GM19023 (cell line): Measurements from ENCODE around the gene ADGRD2.

ENCODE experiments used
- ATAC-seq: cut with Tn5 transposase; IDR thresholded peaks from one replicate; pipeline ENCODE4 v1.9.1; 2021; ENCODE audit warnings: mild to moderate bottlenecking, moderate library complexity; ENCODE audit not compliant: unreplicated experiment

The ADGRD2 gene

DNA sequence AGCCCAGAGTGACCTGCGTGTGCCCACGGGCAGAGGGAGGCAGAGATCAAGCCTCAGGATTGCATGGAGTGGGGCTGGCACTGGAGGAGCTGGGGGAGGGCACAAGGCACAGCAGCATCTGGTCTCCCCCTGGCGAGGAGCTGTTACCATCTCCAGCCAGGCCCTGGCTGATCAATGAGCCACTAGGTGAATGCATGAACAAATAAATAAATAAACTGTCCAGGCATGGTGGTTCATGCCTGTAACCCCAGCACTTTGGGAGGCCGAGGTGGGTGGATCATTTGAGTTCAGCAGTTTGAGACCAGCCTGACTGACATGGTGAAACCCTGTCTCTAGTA lies 20.8 kb upstream of the ADGRD2 start:
- no peak for ATAC-seq

- no peak for ATAC-seq
Measured at GRCh38 chr9:124436320-124436719, 13.9 kb upstream of the ADGRD2 start.

GRCh38 chr9:124437086-124437485 lies 13.2 kb upstream of the ADGRD2 start:
- ATAC-seq = no peak

GRCh38 chr9:124438091-124438490 lies 12.2 kb upstream of the ADGRD2 start:
- ATAC-seq = no peak

DNA sequence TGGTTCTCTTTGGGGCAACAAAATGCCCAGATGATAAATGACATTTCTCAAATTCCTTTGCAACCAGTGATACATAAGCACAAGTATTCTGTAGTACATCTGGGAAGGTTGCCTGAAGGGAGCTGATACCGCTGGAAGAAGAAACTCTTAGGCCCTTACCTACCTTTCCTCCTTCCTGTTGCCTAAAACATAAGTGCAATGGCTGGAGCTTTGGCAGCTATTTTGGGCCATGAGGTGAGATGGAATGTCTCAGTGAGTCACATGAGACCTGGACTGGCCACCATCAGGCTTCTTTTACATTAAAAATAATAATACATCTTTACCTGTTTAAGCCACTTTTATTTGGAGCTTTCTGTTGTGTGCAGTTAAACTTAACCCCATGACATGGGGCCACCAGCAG lies 11.2 kb upstream of the ADGRD2 start:
- no peak for ATAC-seq

- no peak for ATAC-seq
Measured at GRCh38 chr9:124439686-124440243, 10.5 kb upstream of the ADGRD2 start.

DNA sequence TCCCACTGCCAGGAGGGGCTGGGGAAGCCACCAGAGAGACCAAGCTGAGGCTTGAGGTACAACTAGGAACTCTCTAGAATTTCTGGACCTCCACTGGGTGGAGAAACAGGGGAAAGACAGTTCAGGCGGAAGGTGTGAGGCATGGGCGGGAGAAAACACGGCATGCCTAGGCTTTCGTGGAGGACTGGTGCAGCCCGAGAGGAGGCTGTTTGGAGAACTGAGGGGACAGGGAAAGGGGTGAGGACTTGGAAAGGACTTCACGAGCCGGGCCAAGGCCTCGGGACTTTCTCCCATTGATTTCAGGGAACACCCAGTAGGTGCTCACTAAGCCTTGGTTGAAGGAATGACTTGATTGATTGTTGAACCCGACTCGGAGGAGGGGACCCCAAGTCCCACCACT lies 9.5 kb upstream of the ADGRD2 start:
- ATAC-seq = no peak

DNA sequence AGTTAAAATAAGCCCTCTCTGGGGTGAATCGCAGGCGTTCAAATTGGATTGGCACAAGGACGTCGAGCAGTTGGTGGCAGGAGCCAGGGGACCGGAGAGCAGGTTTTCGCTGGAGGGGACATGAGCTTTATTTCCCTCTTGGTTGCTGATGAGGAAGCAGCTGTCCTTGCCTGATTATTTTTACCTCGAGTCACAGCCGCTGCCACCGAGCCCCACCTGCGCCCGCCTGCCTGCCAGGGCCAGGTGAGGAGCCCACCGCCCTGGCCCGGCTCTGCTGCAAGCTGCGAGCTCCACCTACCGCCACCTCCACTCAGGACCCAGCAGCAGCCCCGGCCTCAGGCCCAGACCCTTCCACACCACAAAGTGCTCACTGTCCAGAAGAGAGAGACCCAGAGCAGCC lies 9.0 kb upstream of the ADGRD2 start:
- ATAC-seq = no peak

GRCh38 chr9:124442379-124442778 lies 7.9 kb upstream of the ADGRD2 start:
- no peak for ATAC-seq

GRCh38 chr9:124442826-124443225 lies 7.4 kb upstream of the ADGRD2 start:
- no peak for ATAC-seq

DNA sequence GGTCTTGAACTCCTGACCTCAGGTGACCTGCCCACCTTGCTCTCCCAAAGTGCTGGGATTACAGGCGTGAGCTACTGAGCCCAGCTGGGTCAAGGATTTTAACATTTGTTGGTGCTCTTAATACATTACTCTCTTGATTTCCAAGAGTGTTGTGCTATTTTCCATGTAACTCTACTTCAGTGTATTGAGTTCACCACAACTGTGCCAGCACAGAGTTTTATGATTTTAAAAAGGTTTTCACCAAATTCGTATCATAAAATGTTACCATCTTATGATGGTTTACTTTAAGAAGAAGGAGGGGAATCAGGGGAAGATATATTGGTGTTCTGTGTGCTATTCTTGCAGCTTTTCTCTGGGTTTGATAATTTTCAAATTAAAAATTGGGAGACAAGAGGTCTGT lies 6.6 kb upstream of the ADGRD2 start:
- no peak for ATAC-seq

- no peak for ATAC-seq
Measured at GRCh38 chr9:124444166-124444565, 6.1 kb upstream of the ADGRD2 start.

GRCh38 chr9:124447297-124447661 lies 3.0 kb upstream of the ADGRD2 start:
- ATAC-seq = no peak

- no peak for ATAC-seq
Measured at GRCh38 chr9:124448019-124448418, 2.2 kb upstream of the ADGRD2 start.

- ATAC-seq = no peak
Measured at GRCh38 chr9:124449381-124450151, 685 bp upstream of the ADGRD2 start.

DNA sequence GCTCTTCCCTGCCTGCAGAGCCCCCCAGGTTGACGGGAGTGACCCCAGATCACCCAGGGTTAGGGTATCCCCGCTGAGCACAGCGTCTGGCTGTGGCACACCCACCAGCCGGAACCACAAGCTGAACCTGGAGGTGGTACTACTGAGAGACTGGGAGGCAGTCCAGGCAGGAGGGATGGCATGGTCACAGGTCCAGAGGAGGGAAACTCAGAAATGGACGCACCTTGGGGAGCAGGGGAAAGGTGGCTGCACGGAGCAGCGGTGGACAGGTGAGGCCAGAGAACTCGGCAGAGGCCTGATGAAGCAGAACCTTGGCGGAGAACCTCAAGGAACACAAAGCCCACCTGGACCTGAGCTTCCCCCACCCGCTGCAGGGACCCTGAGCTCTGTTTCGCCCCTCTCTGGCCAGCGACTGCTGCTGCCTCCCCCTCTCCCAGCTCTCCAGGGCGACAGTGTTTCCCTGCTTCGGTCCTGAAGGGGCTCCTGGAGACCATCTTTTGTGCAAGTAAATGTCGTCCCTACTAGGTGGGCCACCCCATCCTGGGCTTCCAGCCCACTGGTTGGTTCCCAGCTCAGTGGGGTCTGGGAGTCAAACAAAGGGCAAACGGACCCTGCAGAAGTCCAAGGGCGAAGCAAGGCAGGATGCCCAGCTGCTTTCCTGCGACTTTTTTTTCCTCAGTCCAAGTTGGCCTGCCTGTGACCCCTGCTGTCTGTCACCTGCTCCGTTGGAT lies 845 bp downstream of the ADGRD2 start:
- ATAC-seq = no peak

GRCh38 chr9:124452326-124452725 lies 2.1 kb downstream of the ADGRD2 start:
- ATAC-seq = no peak

DNA sequence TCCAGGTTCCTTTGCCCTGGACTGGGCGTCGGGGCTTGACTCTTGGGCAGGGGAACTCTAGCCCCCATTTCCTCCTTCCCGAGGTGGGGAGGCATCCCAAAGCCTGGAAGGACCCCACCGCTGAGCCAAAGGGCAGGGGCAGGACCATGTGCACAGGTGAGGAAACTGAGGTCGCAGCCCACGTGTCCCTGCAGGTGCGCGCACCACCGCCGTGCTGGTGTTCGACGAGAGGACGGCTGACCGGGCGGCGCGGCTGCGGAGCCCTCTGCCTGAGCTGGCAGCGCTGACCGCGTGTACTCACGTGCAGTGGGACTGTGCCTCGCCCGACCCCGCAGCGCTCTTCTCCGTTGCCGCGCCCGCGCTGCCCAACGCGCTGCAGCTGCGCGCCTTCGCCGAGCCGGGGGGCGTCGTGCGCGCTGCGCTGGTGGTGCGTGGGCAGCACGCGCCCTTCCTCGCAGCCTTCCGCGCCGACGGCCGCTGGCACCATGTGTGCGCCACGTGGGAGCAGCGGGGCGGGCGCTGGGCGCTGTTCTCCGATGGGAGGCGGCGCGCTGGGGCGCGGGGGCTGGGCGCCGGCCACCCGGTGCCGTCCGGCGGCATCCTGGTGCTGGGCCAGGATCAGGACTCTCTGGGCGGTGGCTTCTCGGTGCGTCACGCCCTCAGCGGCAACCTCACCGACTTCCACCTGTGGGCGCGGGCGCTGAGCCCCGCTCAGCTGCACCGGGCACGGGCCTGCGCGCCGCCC lies 2.8 kb downstream of the ADGRD2 start:
- no peak for ATAC-seq

DNA sequence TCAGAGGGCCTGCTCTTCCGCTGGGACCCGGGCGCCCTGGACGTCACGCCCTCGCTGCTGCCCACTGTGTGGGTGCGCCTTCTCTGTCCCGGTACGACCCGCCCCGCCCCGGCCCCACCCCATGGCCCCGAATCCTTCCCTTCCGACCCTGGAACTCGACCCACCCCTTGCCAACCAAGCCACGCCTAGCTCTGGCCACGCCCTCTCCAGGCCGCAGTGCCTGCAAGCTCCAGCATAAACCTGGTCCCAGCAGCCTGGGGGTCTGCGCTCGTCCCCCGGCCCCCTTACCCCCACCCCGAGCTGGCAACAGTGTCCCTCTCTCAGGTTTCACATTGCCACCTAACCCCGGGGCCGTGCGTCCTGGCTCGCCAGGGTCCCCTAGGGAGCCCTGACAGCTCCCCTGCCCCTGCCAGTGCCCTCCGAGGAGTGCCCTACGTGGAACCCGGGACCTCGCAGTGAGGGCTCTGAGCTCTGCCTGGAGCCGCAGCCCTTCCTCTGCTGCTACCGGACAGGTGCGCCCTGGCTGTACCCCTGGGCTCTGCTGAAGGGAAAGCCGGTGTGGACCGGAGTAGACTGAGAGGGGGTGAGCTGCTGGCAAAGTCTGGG lies 3.4 kb downstream of the ADGRD2 start:
- no peak for ATAC-seq

GRCh38 chr9:124454296-124454695 lies 4.0 kb downstream of the ADGRD2 start:
- ATAC-seq = no peak

- ATAC-seq = no peak
Measured at GRCh38 chr9:124454791-124455443, 4.7 kb downstream of the ADGRD2 start.
